ENCODE data around the gene IFT57.

- TF ChIP-seq GATA2 (IDR thresholded peaks at IDR 0.05; ENCODE audit: low read depth, low read length) (no peak), GATA3 (IDR thresholded peaks at IDR 0.05; ENCODE audit: low read depth, low read length) (no peak)
Observed at GRCh38 chr3:108255131-108255530, 32.9 kb upstream of the IFT57 start.
